GM18511 (cell line): ENCODE measurements around the gene SPANXN5.
"Not testable (repeated sequence)": the region's sequence is repeated elsewhere in the genome, so short reads cannot be mapped to it uniquely, and the experiment has no call there.

Source experiments
- ATAC-seq: cut with Tn5 transposase; IDR thresholded peaks from one replicate; pipeline ENCODE4 v1.9.1; 2021; ENCODE audit warnings: mild to moderate bottlenecking, moderate library complexity; ENCODE audit not compliant: unreplicated experiment

The SPANXN5 gene, protein sequence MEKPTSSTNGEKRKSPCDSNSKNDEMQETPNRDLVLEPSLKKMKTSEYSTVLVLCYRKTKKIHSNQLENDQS

GRCh38 chrX:52797327-52797726 lies at the start of gene SPANXN5:
Gene SPANXN5 (minus strand): TSS chrX:52797427. CDS start chrX:52797348, 79 bp downstream.
- ATAC-seq, result not testable (repeated sequence)

GRCh38 chrX:52843619-52844018 lies 46.4 kb upstream of the SPANXN5 start:
- not testable (repeated sequence) for ATAC-seq

DNA sequence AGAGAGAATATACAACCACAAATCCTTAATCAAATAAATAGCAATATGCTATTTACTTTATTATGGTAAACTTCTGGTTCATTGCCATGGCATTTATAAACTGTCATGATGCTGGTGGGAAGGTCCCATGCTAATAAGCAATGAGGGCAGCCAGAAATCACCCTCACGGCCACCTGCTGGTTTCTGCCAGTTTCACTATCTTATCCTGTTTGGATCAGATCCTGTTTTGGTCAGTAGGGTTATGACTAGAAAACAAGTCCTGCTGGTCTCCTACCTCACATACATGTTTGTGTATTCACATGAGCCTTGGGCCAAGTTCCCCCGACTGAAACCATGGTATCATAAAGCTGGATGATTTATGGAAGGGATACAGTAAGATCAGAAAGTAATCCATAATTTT lies 41.9 kb upstream of the SPANXN5 start:
- no peak for ATAC-seq

- no peak for ATAC-seq
These were observed 33.3 kb upstream of the SPANXN5 start for GRCh38 chrX:52830551-52830950.

GRCh38 chrX:52824608-52825007 lies 27.4 kb upstream of the SPANXN5 start:
- ATAC-seq, result no peak

DNA sequence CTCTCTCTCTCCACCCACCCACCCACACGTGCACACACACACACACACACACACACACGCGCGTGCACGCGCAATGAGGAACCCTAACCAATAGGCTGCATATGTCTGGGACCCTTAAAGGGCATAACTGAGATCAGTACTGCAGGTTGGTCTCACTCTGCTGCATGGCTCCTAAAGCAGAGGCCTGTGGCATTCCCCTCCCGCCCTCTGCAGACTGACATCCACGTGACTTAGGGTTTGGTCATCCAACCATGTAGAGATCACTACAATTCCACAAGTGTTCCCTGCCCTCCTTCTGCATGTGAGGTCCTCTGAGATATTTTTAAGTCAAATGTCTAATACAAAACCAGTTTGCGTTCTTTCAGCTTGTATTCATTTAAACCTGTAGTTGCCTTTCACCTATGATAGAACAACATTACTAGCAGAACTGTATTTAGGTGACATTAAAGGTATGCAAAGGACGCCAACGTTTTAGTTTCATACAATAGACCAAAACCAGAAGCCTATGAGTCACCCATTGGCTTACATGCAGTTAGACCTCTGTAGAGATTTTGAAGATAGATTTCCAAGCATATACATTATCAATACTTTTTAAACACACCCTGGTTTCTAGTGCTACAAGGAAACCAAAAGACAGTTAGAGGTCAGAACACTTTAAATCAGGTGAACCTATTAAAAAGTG lies 24.0 kb upstream of the SPANXN5 start:
- ATAC-seq, result no peak

DNA sequence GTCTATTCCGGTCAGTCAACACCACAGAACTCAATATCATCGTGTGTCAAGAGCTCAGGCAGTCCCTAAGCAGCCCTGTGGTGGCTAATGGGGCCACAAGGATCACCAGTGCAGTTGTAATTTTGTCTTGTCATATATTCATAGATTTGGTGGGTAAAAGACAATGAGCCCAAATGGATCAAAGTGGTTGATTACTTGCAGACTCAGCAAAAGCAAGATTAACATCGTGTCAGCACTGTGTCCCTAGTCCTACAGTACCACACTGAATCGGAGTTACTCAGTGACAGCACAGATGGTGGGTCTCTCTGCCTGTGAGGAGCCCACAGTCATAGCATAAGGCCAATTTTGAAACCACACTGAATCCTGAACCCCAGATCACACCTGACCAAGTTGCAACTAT lies 22.6 kb upstream of the SPANXN5 start:
- no peak for ATAC-seq

DNA sequence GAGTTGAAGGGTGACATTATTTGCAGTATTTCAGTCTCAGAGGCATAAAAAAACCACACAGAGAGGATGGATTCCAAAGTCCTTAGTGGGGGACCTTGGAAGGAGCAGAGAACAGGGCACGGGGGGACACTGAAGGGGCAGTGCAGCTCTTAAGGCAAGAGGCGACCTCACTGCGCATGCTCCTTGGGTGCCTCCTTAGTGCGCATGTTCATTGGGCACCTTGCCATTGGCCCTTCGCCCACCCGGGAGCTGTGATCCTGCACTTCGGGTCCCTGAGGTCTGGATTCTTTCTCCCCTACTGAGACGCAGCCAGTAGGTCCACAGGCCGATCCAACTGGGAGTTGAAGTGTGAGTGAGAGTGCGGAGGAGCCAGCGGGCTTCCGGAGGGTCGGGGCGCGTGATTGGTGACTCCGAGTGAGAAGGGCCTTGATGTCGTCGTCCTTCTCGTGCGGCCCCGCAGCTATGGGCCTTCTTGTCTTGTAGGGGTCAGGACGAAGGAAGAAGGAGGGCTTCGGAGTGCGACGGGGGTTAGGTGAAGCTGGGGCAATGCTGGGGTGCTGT lies 13.9 kb upstream of the SPANXN5 start, which contains the start of gene XAGE5:
Gene XAGE5, plus strand, starts transcription at position 223 of the 561 bp plus-strand sequence. CDS start 1,280 bp downstream, outside the sequence.
- no peak for ATAC-seq

DNA sequence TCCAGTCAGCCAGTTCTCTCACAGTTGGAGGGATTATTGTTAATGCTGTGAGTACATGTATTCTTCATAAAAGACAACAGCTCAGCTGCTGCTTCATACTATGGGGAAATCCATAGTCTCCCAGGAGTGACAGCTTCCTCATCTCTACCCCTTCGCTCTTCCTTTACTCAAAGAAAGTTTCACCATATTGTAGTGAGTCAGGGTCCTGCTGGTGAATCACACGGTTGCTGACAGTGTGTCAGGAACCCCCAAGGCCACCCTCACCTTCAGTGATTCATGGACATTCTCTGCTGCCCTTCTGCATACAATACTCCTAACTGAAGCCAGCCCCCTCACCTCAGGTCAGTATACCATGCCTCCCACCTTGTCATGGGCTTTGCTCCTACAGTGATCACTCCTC lies 7.6 kb upstream of the SPANXN5 start:
- not testable (repeated sequence) for ATAC-seq

- not testable (repeated sequence) for ATAC-seq
These were observed 23.7 kb downstream of the SPANXN5 start for GRCh38 chrX:52773504-52773903.

DNA sequence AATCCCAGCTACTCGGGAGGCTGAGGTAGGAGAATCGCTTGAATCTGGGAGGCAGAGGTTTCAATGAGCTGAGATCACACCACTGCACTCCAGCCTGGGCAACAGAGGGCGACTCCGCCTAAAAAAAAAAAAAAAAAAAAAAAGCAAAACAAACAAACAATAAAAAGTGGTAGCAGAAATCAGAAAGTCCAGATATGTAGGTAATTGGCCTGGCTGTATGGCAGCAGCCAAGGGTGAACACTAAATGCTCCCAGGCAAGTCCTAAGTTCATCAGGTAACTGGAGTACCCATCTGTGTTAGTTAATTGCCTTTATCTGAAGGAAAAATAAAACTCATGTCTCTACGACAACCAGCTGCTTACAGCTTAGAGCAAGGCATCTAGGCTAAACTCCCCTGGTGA lies 31.2 kb downstream of the SPANXN5 start:
- ATAC-seq, result not testable (repeated sequence)

- not testable (repeated sequence) for ATAC-seq
These were observed 46.3 kb downstream of the SPANXN5 start, which contains the start of gene SSX2B for GRCh38 chrX:52750952-52751351. Gene SSX2B (plus strand): TSS chrX:52751252. CDS start chrX:52752681, 1,429 bp downstream.
